Breast epithelium (tissue), 4 donors: ENCODE measurements around the gene RPL29. TPM values are rescaled to one million over a fixed set of nuclear protein-coding genes. Genes with fewer than 3 reads are reported as not detected.

Experiments used
- DNase-seq, 2 donors: peaks; one replicate each; pipeline ENCODE4 v3.0.0-alpha.2; 2019; ENCODE audit warnings: low spot score in 2 of 2
- H3K27ac ChIP-seq, 2 donors: fragments of 200-600 bp; sonication (generic) in 1 of 2; one replicate each; pipeline ENCODE4 v1.5.1; 2016 to 2019; ENCODE audit warnings: mild to moderate bottlenecking in 1 of 2
- H3K27me3 ChIP-seq, 2 donors: fragments of 200-600 bp; sonication (generic) in 1 of 2; one replicate each; pipeline versions ENCODE4 v1.5.1 to v1.6.0; 2017 to 2019; ENCODE audit warnings: control low read depth in 1 of 2, mild to moderate bottlenecking in 1 of 2
- H3K36me3 ChIP-seq: fragments of 200-600 bp; one replicate; pipeline ENCODE4 v1.5.1; 2019
- H3K4me1 ChIP-seq, 2 donors: fragments of 200-600 bp; sonication (generic); one replicate each; pipeline ENCODE4 v1.5.1; 2016 to 2019; ENCODE audit warnings: control low read depth in 1 of 2
- H3K4me3 ChIP-seq, 3 donors: fragments of 200-600 bp; sonication (generic); 1 replicate in 2 of 3; 2 replicates in 1 of 3; pipeline ENCODE4 v1.5.1; 2016 to 2019; ENCODE audit warnings: mild to moderate bottlenecking in 3 of 3, moderate library complexity in 2 of 3
- H3K9me3 ChIP-seq, 2 donors: fragments of 200-600 bp; sonication (generic) in 1 of 2; one replicate each; pipeline ENCODE4 v1.5.1; 2016 to 2019; ENCODE audit warnings: control low read depth in 1 of 2
- POLR2A ChIP-seq: fragments of 450-650 bp; IDR thresholded peaks from one replicate; pipeline ENCODE4 v1.6.1; 2016; ENCODE audit warnings: antibody characterized with exemption, mild to moderate bottlenecking, moderate library complexity
- POLR2AphosphoS5 ChIP-seq, 3 donors: sonication (generic); formaldehyde crosslinking; IDR thresholded peaks; one replicate each; pipeline ENCODE4 v1.6.1; 2017; ENCODE audit warnings: antibody characterized with exemption in 3 of 3
- intact Hi-C: fragments of 100-400 bp; cut with DNase I; formaldehyde crosslinking; loops from one replicate; pipeline ENCODE4 v1.15.1; 2023; ENCODE audit warnings: low total_unique reads
- total RNA-seq, 3 donors: library from RNA; depleted of rRNA; stranded (reverse); fragments of >200 nt; gene quantifications; one replicate each; pipeline ENCODE4 v1.1.0, GENCODE V29; 2016
- TF ChIP-seq, protein P1 (sequence below), 3 donors: fragments of 450-650 bp; IDR thresholded peaks; one replicate each; pipeline ENCODE4 v1.5.1; 2016 to 2017; ENCODE audit warnings: antibody characterized with exemption in 3 of 3, mild to moderate bottlenecking in 3 of 3, moderate library complexity in 3 of 3

RPL29 gene
- total RNA-seq, 3 donors from 2014 or later: 1,890 to 2,530 (median 2,229) TPM

GRCh38 chr3:51945031-51945840 lies 50.5 kb downstream of the RPL29 start:
- Histone ChIP-seq H3K9me3 (no peaks in the 10 kb centered on the region), H3K27me3 (no peaks in the 10 kb centered on the region), H3K4me3 (no peak overlapping the region), H3K27ac (no peak overlapping the region), H3K36me3 (no peaks in the 10 kb centered on the region), H3K4me1 (peaks cover 7 to 18% of the 10 kb centered on the region in 2 donors)
- no peak for TF ChIP-seq POLR2A
- TF ChIP-seq, protein P1, sequence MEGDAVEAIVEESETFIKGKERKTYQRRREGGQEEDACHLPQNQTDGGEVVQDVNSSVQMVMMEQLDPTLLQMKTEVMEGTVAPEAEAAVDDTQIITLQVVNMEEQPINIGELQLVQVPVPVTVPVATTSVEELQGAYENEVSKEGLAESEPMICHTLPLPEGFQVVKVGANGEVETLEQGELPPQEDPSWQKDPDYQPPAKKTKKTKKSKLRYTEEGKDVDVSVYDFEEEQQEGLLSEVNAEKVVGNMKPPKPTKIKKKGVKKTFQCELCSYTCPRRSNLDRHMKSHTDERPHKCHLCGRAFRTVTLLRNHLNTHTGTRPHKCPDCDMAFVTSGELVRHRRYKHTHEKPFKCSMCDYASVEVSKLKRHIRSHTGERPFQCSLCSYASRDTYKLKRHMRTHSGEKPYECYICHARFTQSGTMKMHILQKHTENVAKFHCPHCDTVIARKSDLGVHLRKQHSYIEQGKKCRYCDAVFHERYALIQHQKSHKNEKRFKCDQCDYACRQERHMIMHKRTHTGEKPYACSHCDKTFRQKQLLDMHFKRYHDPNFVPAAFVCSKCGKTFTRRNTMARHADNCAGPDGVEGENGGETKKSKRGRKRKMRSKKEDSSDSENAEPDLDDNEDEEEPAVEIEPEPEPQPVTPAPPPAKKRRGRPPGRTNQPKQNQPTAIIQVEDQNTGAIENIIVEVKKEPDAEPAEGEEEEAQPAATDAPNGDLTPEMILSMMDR (IDR thresholded peaks at IDR 0.05): no peak
- TF ChIP-seq POLR2AphosphoS5 (IDR thresholded peaks at IDR 0.05): no peak
- intact Hi-C loops: no loop called here
- no peak for DNase-seq

DNA sequence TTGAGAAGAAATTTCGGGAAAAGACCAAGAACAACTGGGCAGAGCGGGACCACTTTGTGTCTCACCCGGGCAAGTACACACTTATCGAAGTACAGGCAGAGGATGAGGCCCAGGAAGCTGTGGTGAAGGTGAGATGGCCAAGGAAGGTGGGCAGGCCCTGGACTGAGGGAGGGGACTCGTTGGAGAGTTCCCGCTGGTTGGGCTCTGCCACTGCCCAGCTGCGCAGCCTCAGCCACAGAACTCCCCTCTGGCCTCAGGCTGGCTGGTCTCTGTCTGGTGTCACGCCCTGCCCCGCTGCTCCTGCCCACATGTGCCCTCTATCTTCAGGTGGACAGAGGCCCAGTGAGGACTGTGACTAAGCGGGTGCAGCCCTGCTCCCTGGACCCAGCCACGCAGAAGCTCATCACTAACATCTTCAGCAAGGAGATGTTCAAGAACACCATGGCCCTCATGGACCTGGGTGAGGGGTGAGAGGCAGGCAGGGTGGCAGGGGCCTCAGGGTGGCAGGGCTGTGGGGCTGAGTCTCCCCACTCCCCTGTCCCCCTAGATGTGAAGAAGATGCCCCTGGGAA lies 51.2 kb downstream of the RPL29 start:
- intact Hi-C loops: no loop called here
- Histone ChIP-seq H3K4me1 (peaks cover 7 to 18% of the 10 kb centered on the region in 2 donors), H3K27me3 (no peaks in the 10 kb centered on the region), H3K4me3 (no peak overlapping the region), H3K9me3 (no peaks in the 10 kb centered on the region), H3K36me3 (no peaks in the 10 kb centered on the region), H3K27ac (no peak overlapping the region)
- TF ChIP-seq POLR2AphosphoS5 (IDR thresholded peaks at IDR 0.05): no peak
- no peak for TF ChIP-seq POLR2A
- TF ChIP-seq, protein P1 (IDR thresholded peaks at IDR 0.05): no peak
- no peak for DNase-seq

Other genes starting within 250 kb of the RPL29 start
- not detected for gene IQCF6, start 216.7 kb downstream of the RPL29 start, total RNA-seq
- not detected for gene IQCF2, start 134.3 kb downstream of the RPL29 start, total RNA-seq
- not detected for gene IQCF5, start 120.3 kb downstream of the RPL29 start, total RNA-seq
- gene IQCF1, start 92.5 kb downstream of the RPL29 start, total RNA-seq: not detected
- gene RRP9, start 54.0 kb downstream of the RPL29 start, total RNA-seq: 10 to 100 TPM; 23.1 to 24.6 (median 23.8) TPM
- 10 to 100 TPM; 21.4 to 33.6 (median 31.8) TPM for gene PARP3, start 53.5 kb downstream of the RPL29 start, total RNA-seq
- under 1 TPM in 1 of 3 donors, not detected in 2; 0.16 TPM for gene GPR62, start 40.5 kb downstream of the RPL29 start, total RNA-seq
- 10 to 100 TPM; 36.2 to 51.8 (median 51.2) TPM for gene PCBP4, start 28.4 kb downstream of the RPL29 start, total RNA-seq
- 100 to 1,000 TPM in 1 of 3 donors, 10 to 100 TPM in 2; 62.3 to 122 (median 74.3) TPM for gene ABHD14B, start 21.8 kb downstream of the RPL29 start, total RNA-seq
- gene ABHD14A, start 20.8 kb downstream of the RPL29 start, total RNA-seq: 10 to 100 TPM; 16.1 to 32.6 (median 17.1) TPM
- gene ACY1, start 12.4 kb downstream of the RPL29 start, total RNA-seq: 10 to 100 TPM; 40.0 to 49.2 (median 46.4) TPM
- 10 to 100 TPM in 1 of 3 donors, 1 to 10 TPM in 2; 7.0 to 11.1 (median 8.6) TPM for gene DUSP7, start 60.7 kb upstream of the RPL29 start, total RNA-seq
- 1 to 10 TPM; 1.9 to 2.7 (median 2.6) TPM for gene POC1A, start 158.5 kb upstream of the RPL29 start, total RNA-seq
- gene ALAS1, start 202.3 kb upstream of the RPL29 start, total RNA-seq: 10 to 100 TPM; 25.9 to 34.7 (median 33.3) TPM
- under 1 TPM in 1 of 3 donors, not detected in 2; 0.29 TPM for gene TLR9, start 229.8 kb upstream of the RPL29 start, total RNA-seq
- 10 to 100 TPM; 52.7 to 84.5 (median 65.2) TPM for gene TWF2, start 243.3 kb upstream of the RPL29 start, total RNA-seq
- gene PPM1M, start 249.9 kb upstream of the RPL29 start, total RNA-seq: 10 to 100 TPM; 15.4 to 31.2 (median 20.2) TPM